Transverse colon (tissue), 4 donors: ENCODE data around the gene MAGEA1. TPM values are rescaled to one million over a fixed set of nuclear protein-coding genes. Genes with fewer than 3 reads are reported as not detected.

Experiments
- DNase-seq: peaks from one replicate; pipeline ENCODE4 v3.0.0-alpha.2; 2019
- H3K27ac ChIP-seq, 4 donors: fragments of 200-600 bp; sonication (generic); 2 replicates each; pipeline ENCODE4 v1.5.1; 2016 to 2018; ENCODE audit warnings: inconsistent platforms in 4 of 4
- H3K27me3 ChIP-seq: fragments of 200-600 bp; sonication (generic); 2 replicates; pipeline ENCODE4 v1.5.1; 2017; ENCODE audit warnings: inconsistent platforms
- H3K36me3 ChIP-seq, 4 donors: fragments of 200-600 bp; sonication (generic); 2 replicates each; pipeline ENCODE4 v1.5.1; 2017 to 2019; ENCODE audit warnings: inconsistent platforms in 4 of 4
- H3K4me1 ChIP-seq, 4 donors: fragments of 200-600 bp; sonication (generic); 2 replicates each; pipeline ENCODE4 v1.5.1; 2017 to 2020; ENCODE audit warnings: inconsistent platforms in 4 of 4
- H3K4me3 ChIP-seq, 4 donors: fragments of 200-600 bp; sonication (generic); 1 replicate in 1 of 4; 2 replicates in 3 of 4; pipeline versions ENCODE4 v1.5.1 to v1.6.1; 2017 to 2019; ENCODE audit warnings: inconsistent platforms in 4 of 4
- H3K9me3 ChIP-seq, 2 donors: fragments of 200-600 bp; sonication (generic); 2 replicates each; pipeline ENCODE4 v1.5.1; 2017 to 2019; ENCODE audit warnings: inconsistent platforms in 2 of 2
- EP300 ChIP-seq: sonication (generic); formaldehyde crosslinking; IDR thresholded peaks from one replicate; pipeline ENCODE4 v1.6.1; 2017; ENCODE audit warnings: antibody characterized with exemption, low read depth
- POLR2A ChIP-seq: fragments of 450-650 bp; IDR thresholded peaks from one replicate; pipeline ENCODE4 v1.6.1; 2016; ENCODE audit warnings: antibody characterized with exemption, mild to moderate bottlenecking, moderate library complexity
- POLR2AphosphoS5 ChIP-seq, 3 donors: sonication (generic); formaldehyde crosslinking; IDR thresholded peaks; one replicate each; pipeline ENCODE4 v1.6.1; 2016; ENCODE audit warnings: antibody characterized with exemption in 3 of 3
- WGBS, 2 donors: methylation state at CpG; one replicate each; pipeline ENCODE4 v1.1.5; 2018; ENCODE audit warnings: low coverage in 1 of 2; 5-methylcytosine and 5-hydroxymethylcytosine counted together
- in situ Hi-C, 4 donors: fragments of 200-750 bp; cut with MboI; loops; one replicate each; pipeline versions ENCODE4 v1.15.0 to v1.15.1; 2017; ENCODE audit warnings: low sequenced_read_pairs in 3 of 4, low pct_ligation_motif_present in 1 of 4, low pct_unique_long_range_greater_than_20kb in 1 of 4
- intact Hi-C: fragments of 100-400 bp; cut with DNase I; formaldehyde crosslinking; loops from one replicate; pipeline ENCODE4 v1.15.1; 2023; ENCODE audit warnings: low total_unique reads
- total RNA-seq, 4 donors: library from RNA; depleted of rRNA; stranded (reverse); fragments of >200 nt; gene quantifications; one replicate each; pipeline ENCODE4 v1.1.0, GENCODE V29; 2016
- TF ChIP-seq, protein P1 (sequence below), 5 experiments: fragments of 200-600 bp in 3 of 5; fragments of 450-650 bp in 2 of 5; sonication (generic) in 3 of 5; IDR thresholded peaks; 1 replicate in 2 of 5; 2 replicates in 3 of 5; pipeline ENCODE4 v1.5.1; 2016 to 2017; ENCODE audit warnings: antibody characterized with exemption in 5 of 5, inconsistent platforms in 3 of 5, mild to moderate bottlenecking in 2 of 5, moderate library complexity in 1 of 5

Gene MAGEA1
- total RNA-seq, 4 donors from 2014 or later: not detected

- in situ Hi-C loops: no loop called here
- DNase-seq: no peak
- no peaks in the 10 kb centered on the region for H3K27me3 ChIP-seq
Measured at GRCh38 chrX:153184787-153185186, 5.7 kb downstream of the MAGEA1 start.

DNA sequence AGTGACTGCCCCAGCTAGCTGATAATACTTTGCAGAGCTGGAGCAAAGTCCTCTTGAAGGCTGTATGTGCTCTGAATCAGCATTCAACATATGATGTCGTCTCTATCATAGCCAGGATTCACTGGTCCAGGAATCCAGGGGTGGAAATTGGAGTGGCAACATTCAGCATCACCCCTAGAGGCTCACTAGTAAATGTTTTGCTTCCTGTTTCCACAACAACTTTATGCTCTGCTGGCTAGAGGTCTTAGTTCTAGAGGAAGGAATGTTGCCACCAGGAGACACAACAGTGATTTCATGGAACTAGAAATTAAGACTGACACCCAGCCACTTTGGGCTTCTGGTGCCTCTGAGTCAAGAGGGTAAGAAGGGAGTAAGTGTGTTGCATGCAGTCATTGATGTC lies 11.3 kb downstream of the MAGEA1 start:
- Histone ChIP-seq H3K27ac (no peak overlapping the region), H3K9me3 (no peaks in the 10 kb centered on the region), H3K4me3 (no peak overlapping the region), H3K36me3 (no peaks in the 10 kb centered on the region), H3K4me1 (no peaks in the 10 kb centered on the region), H3K27me3 (no peaks in the 10 kb centered on the region)
- intact Hi-C loops: no loop called here
- in situ Hi-C loops: no loop called here
- 33% methylated on average over 1 of the region's 1 CpG; no CpG with 5 or more reads in 1 of the 2 donors for WGBS, 2 donors
- no peak for TF ChIP-seq POLR2AphosphoS5 (IDR thresholded peaks at IDR 0.05)
- TF ChIP-seq EP300: no peak
- no peak for DNase-seq

More at GRCh38 chrX:153184787-153185186, 5.7 kb downstream of the MAGEA1 start:
- WGBS, 2 donors: 66 to 80% methylated on average over 1 to 8 of the region's 8 CpGs
- no peak overlapping the region for H3K27ac ChIP-seq
- TF ChIP-seq POLR2A (no peak), POLR2AphosphoS5 (IDR thresholded peaks at IDR 0.05) (no peak), EP300 (no peak)
- TF ChIP-seq, protein P1, sequence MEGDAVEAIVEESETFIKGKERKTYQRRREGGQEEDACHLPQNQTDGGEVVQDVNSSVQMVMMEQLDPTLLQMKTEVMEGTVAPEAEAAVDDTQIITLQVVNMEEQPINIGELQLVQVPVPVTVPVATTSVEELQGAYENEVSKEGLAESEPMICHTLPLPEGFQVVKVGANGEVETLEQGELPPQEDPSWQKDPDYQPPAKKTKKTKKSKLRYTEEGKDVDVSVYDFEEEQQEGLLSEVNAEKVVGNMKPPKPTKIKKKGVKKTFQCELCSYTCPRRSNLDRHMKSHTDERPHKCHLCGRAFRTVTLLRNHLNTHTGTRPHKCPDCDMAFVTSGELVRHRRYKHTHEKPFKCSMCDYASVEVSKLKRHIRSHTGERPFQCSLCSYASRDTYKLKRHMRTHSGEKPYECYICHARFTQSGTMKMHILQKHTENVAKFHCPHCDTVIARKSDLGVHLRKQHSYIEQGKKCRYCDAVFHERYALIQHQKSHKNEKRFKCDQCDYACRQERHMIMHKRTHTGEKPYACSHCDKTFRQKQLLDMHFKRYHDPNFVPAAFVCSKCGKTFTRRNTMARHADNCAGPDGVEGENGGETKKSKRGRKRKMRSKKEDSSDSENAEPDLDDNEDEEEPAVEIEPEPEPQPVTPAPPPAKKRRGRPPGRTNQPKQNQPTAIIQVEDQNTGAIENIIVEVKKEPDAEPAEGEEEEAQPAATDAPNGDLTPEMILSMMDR (IDR thresholded peaks at IDR 0.05): no peak
- H3K4me1 ChIP-seq: no peaks in the 10 kb centered on the region
- H3K9me3 ChIP-seq: no peaks in the 10 kb centered on the region
- no peaks in the 10 kb centered on the region for H3K36me3 ChIP-seq
- no peak overlapping the region for H3K4me3 ChIP-seq
- intact Hi-C loops: no loop called here

DNA sequence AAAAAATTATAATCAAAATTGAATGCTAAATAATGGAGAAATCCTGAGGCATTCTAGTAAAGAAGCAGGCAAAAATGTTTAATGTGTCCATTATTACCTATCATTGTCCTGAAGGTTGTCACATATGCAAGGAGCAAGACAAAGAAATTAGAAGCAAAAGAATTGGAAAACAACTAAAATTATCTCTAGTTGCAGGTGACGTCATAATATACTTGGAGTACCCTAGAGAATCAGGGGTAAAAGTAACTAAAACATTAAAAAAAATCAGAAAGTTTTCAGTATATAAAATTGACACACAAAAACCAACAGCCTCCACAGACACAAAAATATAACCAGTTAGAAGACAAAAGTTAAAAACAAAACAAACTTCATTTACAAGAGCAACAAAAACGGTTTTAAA lies 21.4 kb downstream of the MAGEA1 start:
- Histone ChIP-seq H3K36me3 (no peaks in the 10 kb centered on the region), H3K4me3 (no peak overlapping the region), H3K27ac (no peak overlapping the region), H3K9me3 (no peaks in the 10 kb centered on the region), H3K27me3 (no peaks in the 10 kb centered on the region), H3K4me1 (no peaks in the 10 kb centered on the region)
- TF ChIP-seq EP300: no peak
- TF ChIP-seq, protein P1 (IDR thresholded peaks at IDR 0.05): no peak
- no peak for TF ChIP-seq POLR2AphosphoS5 (IDR thresholded peaks at IDR 0.05)
- TF ChIP-seq POLR2A: no peak
- 54% methylated on average over 2 of the region's 2 CpGs; no CpG with 5 or more reads in 1 of the 2 donors for WGBS, 2 donors
- intact Hi-C loops (no loop called here), in situ Hi-C loops (no loop called here)
- DNase-seq: no peak

GRCh38 chrX:153206425-153207046 lies 27.5 kb downstream of the MAGEA1 start:
- WGBS, 2 donors: 73 to 80% methylated on average over 1 to 8 of the region's 8 CpGs
- Histone ChIP-seq H3K4me1 (no peaks in the 10 kb centered on the region), H3K4me3 (no peak overlapping the region), H3K27ac (no peak overlapping the region), H3K9me3 (no peaks in the 10 kb centered on the region), H3K36me3 (no peaks in the 10 kb centered on the region), H3K27me3 (no peaks in the 10 kb centered on the region)
- intact Hi-C loops (no loop called here), in situ Hi-C loops (no loop called here)
- no peak for DNase-seq
- TF ChIP-seq POLR2AphosphoS5 (IDR thresholded peaks at IDR 0.05) (no peak), EP300 (no peak), POLR2A (no peak)
- TF ChIP-seq, protein P1 (IDR thresholded peaks at IDR 0.05): no peak

DNA sequence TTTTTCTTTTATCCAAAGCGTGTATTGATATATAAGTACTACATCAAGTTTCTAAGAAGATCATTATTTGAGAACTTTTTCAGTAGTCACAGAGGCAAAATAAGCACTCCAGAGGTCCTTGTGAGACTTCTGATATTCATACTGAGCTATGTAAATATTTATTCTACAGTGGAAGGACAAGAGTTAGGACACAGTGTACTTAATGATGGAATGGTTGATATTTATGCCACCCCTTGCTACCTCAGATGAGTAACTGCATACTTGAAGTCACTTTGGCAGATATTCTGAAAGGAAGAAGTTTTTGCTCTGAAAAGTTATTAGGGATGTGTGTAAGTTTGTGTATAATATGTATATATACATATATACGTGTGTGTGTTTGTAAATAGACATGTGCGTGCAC lies 30.3 kb downstream of the MAGEA1 start:
- in situ Hi-C loops (no loop called here), intact Hi-C loops (no loop called here)
- Histone ChIP-seq H3K4me3 (no peak overlapping the region), H3K27ac (no peak overlapping the region), H3K4me1 (no peaks in the 10 kb centered on the region), H3K36me3 (no peaks in the 10 kb centered on the region), H3K27me3 (no peaks in the 10 kb centered on the region), H3K9me3 (no peaks in the 10 kb centered on the region)
- no peak for TF ChIP-seq POLR2AphosphoS5 (IDR thresholded peaks at IDR 0.05)
- TF ChIP-seq, protein P1 (IDR thresholded peaks at IDR 0.05): no peak
- TF ChIP-seq POLR2A: no peak
- TF ChIP-seq EP300: no peak
- 80 to 83% methylated on average over 2 to 3 of the region's 3 CpGs for WGBS, 2 donors
- no peak for DNase-seq
